Eye (tissue), 1 donor: Measurements from ENCODE around the gene OR2T35.

Source experiments
- DNase-seq: peaks from one replicate; pipeline ENCODE4 v3.0.0-alpha.2; 2015

OR2T35 gene

GRCh38 chr1:248625971-248626370 lies 19.1 kb downstream of the OR2T35 start:
- DNase-seq: no peak

DNA sequence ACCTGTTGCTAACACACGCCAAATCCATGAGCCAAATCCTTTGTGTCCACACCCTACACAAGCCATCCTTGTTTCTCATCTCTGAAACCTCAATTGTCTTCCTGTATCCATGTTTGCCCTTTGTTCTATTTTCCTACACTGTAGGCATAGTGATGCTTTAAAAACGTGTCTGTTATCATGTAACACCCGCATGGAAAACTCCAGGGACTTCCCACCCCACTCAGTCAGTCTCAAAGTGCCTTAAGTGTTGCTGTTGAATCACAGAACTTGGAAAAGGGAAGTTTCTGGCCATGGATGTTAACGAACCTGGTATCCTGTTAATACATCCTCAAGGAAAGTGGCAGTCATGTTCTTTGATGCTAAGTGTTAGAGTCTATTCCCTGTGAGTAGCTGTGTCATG lies 19.9 kb downstream of the OR2T35 start:
- DNase-seq: no peak

DNA sequence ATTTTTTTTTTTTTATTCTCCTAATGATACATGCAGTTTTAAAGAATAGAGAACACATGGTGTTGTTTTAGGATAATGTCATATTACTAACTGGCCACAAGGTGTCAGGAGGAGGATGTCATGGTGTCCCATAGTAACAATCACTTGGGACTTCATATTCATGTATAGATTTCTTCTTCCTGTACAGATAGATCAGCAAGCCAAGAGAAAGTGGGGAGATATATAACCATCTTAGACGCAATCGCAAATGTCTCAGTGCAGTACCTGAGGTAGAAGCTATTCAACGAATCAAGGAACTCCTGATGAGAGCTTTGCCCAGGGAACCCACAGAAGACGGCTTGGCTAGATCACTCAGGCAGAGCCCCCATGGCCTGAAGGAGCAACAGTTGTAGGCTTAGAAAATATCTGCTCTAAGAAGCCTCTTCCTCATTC lies 22.5 kb downstream of the OR2T35 start:
- DNase-seq: peak; percentile 30

DNA sequence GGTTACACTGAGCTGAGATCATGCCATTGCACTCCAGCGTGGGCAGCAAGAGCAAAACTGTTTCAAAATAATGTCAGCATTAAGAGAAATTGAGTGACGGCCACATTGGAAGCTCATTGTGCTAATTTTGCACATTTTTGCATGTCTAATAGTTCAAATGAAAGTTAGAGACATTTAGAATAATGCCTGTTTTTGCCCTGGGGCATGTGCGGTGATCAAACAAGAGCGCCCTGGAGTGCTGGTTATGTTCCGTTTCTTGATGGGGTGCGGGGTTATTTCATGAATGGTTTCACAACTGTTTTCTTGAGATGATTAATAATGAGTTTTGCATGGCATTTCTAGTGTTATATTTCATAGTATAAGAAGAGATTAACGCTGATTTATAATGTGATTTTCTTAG lies 23.3 kb downstream of the OR2T35 start:
- no peak for DNase-seq

GRCh38 chr1:248618878-248619277 lies 26.2 kb downstream of the OR2T35 start:
- peak; percentile 50 for DNase-seq

DNA sequence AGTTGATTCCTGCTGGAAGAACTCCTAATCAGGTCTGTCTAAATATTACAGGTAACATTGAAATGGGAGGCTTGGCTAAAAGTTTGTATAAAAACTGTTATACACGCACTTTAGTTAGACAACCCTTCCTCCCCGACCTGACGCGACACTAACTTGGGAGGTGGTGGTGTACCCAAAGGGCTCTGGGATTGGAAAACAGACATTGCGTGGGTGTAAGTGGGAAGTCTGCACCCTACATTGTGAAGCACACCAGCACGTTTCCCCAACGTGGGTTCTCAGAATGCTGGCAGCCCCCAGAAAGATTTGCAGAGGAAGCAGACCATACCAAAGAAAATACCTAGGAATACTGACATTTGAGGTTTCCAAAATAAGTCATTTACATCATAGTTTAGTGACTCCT lies 27.0 kb downstream of the OR2T35 start:
- no peak for DNase-seq

GRCh38 chr1:248613742-248614141 lies 31.3 kb downstream of the OR2T35 start:
- no peak for DNase-seq

GRCh38 chr1:248611883-248612414 lies 33.1 kb downstream of the OR2T35 start:
- DNase-seq: no peak

GRCh38 chr1:248610301-248610700 lies 34.8 kb downstream of the OR2T35 start:
- DNase-seq: no peak

- DNase-seq: no peak
Measured at GRCh38 chr1:248599396-248599795, 45.7 kb downstream of the OR2T35 start.

DNA sequence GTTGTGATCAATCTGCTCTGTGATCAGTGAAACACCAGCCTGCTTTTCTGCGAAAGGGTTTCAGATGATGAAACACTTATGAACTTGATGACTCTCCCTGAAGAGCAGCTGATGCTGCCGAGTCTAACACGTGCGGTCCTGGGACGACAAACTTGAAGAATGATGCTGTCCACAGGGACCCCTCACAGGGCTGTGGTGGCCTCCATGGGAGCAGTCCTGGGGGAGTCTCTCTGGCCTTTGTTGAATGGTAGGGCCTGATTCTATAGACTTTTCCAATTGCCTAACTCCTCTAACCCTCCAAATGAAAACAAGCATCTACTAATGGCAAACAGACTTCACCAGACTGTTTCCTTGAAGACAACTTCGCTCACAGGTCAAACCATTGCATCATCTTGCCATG lies 47.5 kb downstream of the OR2T35 start, which contains the start of gene OR2T10:
Gene OR2T10 (minus strand): TSS at position 112 of the 400 bp plus-strand sequence. CDS start 3,932 bp downstream, outside the sequence.
- DNase-seq: no peak

- DNase-seq: no peak
Measured at GRCh38 chr1:248596615-248597014, 48.5 kb downstream of the OR2T35 start.

DNA sequence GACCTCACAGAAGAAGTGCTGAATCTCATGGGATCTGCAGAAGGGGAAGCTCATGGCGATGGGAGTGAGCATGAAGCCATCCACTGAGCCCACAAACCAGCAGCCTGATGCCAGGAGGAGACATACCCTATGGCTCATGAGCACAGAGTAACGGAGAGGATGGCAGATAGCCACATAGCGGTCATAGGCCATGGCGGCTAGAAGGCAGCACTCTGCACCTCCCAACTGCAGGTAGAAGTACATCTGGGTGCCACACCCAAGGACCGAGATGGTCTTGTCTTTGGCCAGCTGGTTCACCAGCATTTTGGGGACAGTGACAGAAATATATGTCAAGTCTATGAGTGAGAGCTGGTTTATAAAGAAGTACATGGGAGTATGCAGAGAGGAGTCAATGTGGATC lies 51.9 kb downstream of the OR2T35 start:
- no peak for DNase-seq

DNA sequence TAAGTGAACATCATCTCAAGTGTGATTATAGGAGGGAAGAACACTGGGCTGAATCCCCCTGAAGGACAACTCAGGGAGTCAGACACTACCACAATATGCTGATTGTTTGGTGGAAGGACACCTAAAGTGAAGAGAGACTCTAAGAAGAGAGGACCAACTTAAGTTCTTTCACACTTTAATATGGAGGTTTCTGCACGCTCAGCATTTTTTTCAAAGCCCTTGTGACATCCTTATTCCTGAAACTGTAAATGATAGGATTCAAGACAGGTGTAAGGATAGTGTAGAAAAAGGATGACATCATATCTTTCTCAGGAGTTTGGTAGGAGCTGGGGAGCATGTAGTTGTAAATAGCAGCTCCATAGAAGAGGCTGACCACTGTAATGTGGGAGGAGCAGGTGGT lies 52.4 kb downstream of the OR2T35 start:
- no peak for DNase-seq

- DNase-seq: no peak
Measured at GRCh38 chr1:248590055-248590454, 55.0 kb downstream of the OR2T35 start.

DNA sequence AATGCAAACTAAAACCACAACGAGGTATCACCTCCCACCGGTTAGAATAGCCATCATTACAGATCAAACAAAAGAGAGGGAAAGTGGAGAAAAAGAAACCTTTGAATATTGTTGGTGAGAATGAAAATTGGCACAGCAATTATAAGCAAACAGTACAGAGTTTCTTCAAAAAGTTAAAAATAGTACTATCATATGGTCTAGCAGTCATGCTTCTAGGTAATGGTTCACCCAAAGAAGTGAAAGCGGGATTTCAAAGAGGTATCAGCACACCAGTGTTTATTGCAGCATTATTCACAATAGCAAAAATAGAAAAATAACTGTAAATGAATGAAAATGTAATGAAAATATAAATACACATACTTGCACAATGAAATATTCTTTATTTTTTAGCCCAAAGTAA lies 55.7 kb downstream of the OR2T35 start:
- DNase-seq: no peak
